Liver (tissue), 3 donors: ENCODE measurements around the gene FAM234B.

Experiments used
- EGR1 ChIP-seq, 2 donors: IDR thresholded peaks; 2 replicates each; pipeline ENCODE4 v1.6.1; 2016 to 2018; ENCODE audit warnings: antibody characterized with exemption in 2 of 2, low read depth in 2 of 2
- JUND ChIP-seq, 2 donors: IDR thresholded peaks; 2 replicates each; pipeline ENCODE4 v1.6.1; 2016; ENCODE audit warnings: antibody characterized with exemption in 2 of 2
- NR2F2 ChIP-seq: IDR thresholded peaks from 2 replicates; pipeline ENCODE4 v1.6.1; 2016; ENCODE audit warnings: antibody characterized with exemption
- TF ChIP-seq, protein P1 (sequence below): fragments of 150-350 bp; IDR thresholded peaks from 2 replicates; pipeline ENCODE4 v1.5.1; 2017; ENCODE audit warnings: improper control_type of control experiment, low read depth, low read length; ENCODE audit not compliant: missing input control
- TF ChIP-seq, protein P2 (sequence below): IDR thresholded peaks from 2 replicates; pipeline ENCODE4 v1.6.1; 2016; ENCODE audit warnings: antibody characterized with exemption, mild to moderate bottlenecking
- donor health status: healthy.
- donor health status: healthy.

- TF ChIP-seq, protein P1, sequence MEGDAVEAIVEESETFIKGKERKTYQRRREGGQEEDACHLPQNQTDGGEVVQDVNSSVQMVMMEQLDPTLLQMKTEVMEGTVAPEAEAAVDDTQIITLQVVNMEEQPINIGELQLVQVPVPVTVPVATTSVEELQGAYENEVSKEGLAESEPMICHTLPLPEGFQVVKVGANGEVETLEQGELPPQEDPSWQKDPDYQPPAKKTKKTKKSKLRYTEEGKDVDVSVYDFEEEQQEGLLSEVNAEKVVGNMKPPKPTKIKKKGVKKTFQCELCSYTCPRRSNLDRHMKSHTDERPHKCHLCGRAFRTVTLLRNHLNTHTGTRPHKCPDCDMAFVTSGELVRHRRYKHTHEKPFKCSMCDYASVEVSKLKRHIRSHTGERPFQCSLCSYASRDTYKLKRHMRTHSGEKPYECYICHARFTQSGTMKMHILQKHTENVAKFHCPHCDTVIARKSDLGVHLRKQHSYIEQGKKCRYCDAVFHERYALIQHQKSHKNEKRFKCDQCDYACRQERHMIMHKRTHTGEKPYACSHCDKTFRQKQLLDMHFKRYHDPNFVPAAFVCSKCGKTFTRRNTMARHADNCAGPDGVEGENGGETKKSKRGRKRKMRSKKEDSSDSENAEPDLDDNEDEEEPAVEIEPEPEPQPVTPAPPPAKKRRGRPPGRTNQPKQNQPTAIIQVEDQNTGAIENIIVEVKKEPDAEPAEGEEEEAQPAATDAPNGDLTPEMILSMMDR: no peak
- TF ChIP-seq JUND (IDR thresholded peaks at IDR 0.05) (no peak), EGR1 (IDR thresholded peaks at IDR 0.05; ENCODE audit: low read depth in 2 of 2) (no peak), NR2F2 (no peak)
- TF ChIP-seq, protein P2, sequence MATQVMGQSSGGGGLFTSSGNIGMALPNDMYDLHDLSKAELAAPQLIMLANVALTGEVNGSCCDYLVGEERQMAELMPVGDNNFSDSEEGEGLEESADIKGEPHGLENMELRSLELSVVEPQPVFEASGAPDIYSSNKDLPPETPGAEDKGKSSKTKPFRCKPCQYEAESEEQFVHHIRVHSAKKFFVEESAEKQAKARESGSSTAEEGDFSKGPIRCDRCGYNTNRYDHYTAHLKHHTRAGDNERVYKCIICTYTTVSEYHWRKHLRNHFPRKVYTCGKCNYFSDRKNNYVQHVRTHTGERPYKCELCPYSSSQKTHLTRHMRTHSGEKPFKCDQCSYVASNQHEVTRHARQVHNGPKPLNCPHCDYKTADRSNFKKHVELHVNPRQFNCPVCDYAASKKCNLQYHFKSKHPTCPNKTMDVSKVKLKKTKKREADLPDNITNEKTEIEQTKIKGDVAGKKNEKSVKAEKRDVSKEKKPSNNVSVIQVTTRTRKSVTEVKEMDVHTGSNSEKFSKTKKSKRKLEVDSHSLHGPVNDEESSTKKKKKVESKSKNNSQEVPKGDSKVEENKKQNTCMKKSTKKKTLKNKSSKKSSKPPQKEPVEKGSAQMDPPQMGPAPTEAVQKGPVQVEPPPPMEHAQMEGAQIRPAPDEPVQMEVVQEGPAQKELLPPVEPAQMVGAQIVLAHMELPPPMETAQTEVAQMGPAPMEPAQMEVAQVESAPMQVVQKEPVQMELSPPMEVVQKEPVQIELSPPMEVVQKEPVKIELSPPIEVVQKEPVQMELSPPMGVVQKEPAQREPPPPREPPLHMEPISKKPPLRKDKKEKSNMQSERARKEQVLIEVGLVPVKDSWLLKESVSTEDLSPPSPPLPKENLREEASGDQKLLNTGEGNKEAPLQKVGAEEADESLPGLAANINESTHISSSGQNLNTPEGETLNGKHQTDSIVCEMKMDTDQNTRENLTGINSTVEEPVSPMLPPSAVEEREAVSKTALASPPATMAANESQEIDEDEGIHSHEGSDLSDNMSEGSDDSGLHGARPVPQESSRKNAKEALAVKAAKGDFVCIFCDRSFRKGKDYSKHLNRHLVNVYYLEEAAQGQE: no peak
Observed at GRCh38 chr12:13079440-13079906, 35.3 kb downstream of the FAM234B start.
